Peyer's patch (tissue), 4 donors: ENCODE measurements around the gene EIF2S2. TPM values are rescaled to one million over a fixed set of nuclear protein-coding genes. Genes with fewer than 3 reads are reported as not detected.

Source experiments
- DNase-seq, 3 donors: peaks; one replicate each; pipeline ENCODE4 v3.0.0-alpha.2; 2017 to 2019
- H3K27ac ChIP-seq, 4 donors: fragments of 200-600 bp; sonication (generic); one replicate each; pipeline ENCODE4 v1.5.1; 2016 to 2019
- H3K27me3 ChIP-seq, 2 donors: fragments of 200-600 bp; sonication (generic); one replicate each; pipeline ENCODE4 v1.5.1; 2019
- H3K36me3 ChIP-seq, 3 donors: fragments of 200-600 bp; sonication (generic); one replicate each; pipeline ENCODE4 v1.5.1; 2016 to 2019
- H3K4me1 ChIP-seq, 4 donors: fragments of 200-600 bp; sonication (generic); one replicate each; pipeline ENCODE4 v1.5.1; 2016 to 2019
- H3K4me3 ChIP-seq, 4 donors: fragments of 200-600 bp; sonication (generic); 1 replicate in 3 of 4; 2 replicates in 1 of 4; pipeline ENCODE4 v1.5.1; 2016 to 2019; ENCODE audit warnings: mild to moderate bottlenecking in 1 of 4
- H3K9me3 ChIP-seq, 4 donors: fragments of 200-600 bp; sonication (generic); one replicate each; pipeline ENCODE4 v1.5.1; 2016 to 2019; ENCODE audit warnings: mild to moderate bottlenecking in 1 of 4
- CTCF ChIP-seq, 6 experiments: fragments of 450-650 bp in 4 of 6; fragments of 200-600 bp in 2 of 6; sonication (generic) in 1 of 6; IDR thresholded peaks; one replicate each; pipeline ENCODE4 v1.5.1; 2017 to 2019; ENCODE audit warnings: antibody characterized with exemption in 6 of 6, mild to moderate bottlenecking in 3 of 6, moderate library complexity in 1 of 6
- POLR2A ChIP-seq, 2 donors: fragments of 450-650 bp; IDR thresholded peaks; one replicate each; pipeline ENCODE4 v1.5.1; 2017; ENCODE audit warnings: antibody characterized with exemption in 2 of 2, mild to moderate bottlenecking in 2 of 2, moderate library complexity in 2 of 2
- total RNA-seq, 4 donors: library from RNA; depleted of rRNA; stranded (reverse); fragments of >200 nt; gene quantifications; one replicate each; pipeline ENCODE4 v1.1.0, GENCODE V29; 2016

Gene EIF2S2
- total RNA-seq, 4 donors from 2014 or later = 25.0 to 48.7 (median 30.6) TPM

- TF ChIP-seq POLR2A (IDR thresholded peaks at IDR 0.05) (no peak), CTCF (IDR thresholded peaks at IDR 0.05) (no peak)
- Histone ChIP-seq H3K9me3 (no peaks in the 10 kb centered on the region), H3K36me3 (no peaks in the 10 kb centered on the region), H3K27me3 (no peaks in the 10 kb centered on the region), H3K4me1 (peaks cover 0 to 4% (median 0%) of the 10 kb centered on the region in 4 donors), H3K4me3 (no peak overlapping the region), H3K27ac (no peak overlapping the region)
- DNase-seq = peak in 1 of 3 donors; percentile 23
These were observed 49.2 kb downstream of the EIF2S2 start for GRCh38 chr20:34062570-34063482.

GRCh38 chr20:34061695-34062094, 50.3 kb downstream of the EIF2S2 start:
- no peaks in the 10 kb centered on the region for H3K9me3 ChIP-seq
- no peaks in the 10 kb centered on the region for H3K27me3 ChIP-seq
- no peak overlapping the region for H3K4me3 ChIP-seq
- TF ChIP-seq POLR2A (IDR thresholded peaks at IDR 0.05) = no peak
- H3K4me1 ChIP-seq = peaks cover 0 to 4% (median 0%) of the 10 kb centered on the region in 4 donors
- H3K36me3 ChIP-seq = no peaks in the 10 kb centered on the region
- no peak overlapping the region for H3K27ac ChIP-seq
- no peak for DNase-seq

- Histone ChIP-seq H3K36me3 (no peaks in the 10 kb centered on the region), H3K4me1 (peaks cover 0 to 4% (median 0%) of the 10 kb centered on the region in 4 donors), H3K27me3 (no peaks in the 10 kb centered on the region), H3K4me3 (no peak overlapping the region), H3K9me3 (no peaks in the 10 kb centered on the region), H3K27ac (no peak overlapping the region)
- TF ChIP-seq CTCF (IDR thresholded peaks at IDR 0.05) (no peak), POLR2A (IDR thresholded peaks at IDR 0.05) (no peak)
- no peak for DNase-seq
These were observed 51.1 kb downstream of the EIF2S2 start for GRCh38 chr20:34060970-34061369.

GRCh38 chr20:34058831-34059230, 53.2 kb downstream of the EIF2S2 start:
- H3K36me3 ChIP-seq = no peaks in the 10 kb centered on the region
- no peak overlapping the region for H3K4me3 ChIP-seq
- no peak overlapping the region for H3K27ac ChIP-seq
- H3K27me3 ChIP-seq = no peaks in the 10 kb centered on the region
- H3K9me3 ChIP-seq = no peaks in the 10 kb centered on the region
- H3K4me1 ChIP-seq = peaks cover 0 to 10% (median 0%) of the 10 kb centered on the region in 4 donors
- TF ChIP-seq CTCF (IDR thresholded peaks at IDR 0.05) (no peak), POLR2A (IDR thresholded peaks at IDR 0.05) (no peak)
- DNase-seq = no peak

- TF ChIP-seq CTCF (IDR thresholded peaks at IDR 0.05) = no peak
- no peak for TF ChIP-seq POLR2A (IDR thresholded peaks at IDR 0.05)
- H3K9me3 ChIP-seq = no peaks in the 10 kb centered on the region
- H3K4me3 ChIP-seq = no peak overlapping the region
- H3K36me3 ChIP-seq = no peaks in the 10 kb centered on the region
- peaks cover 0 to 28% (median 2%) of the 10 kb centered on the region in 4 donors for H3K4me1 ChIP-seq
- no peaks in the 10 kb centered on the region for H3K27me3 ChIP-seq
- no peak overlapping the region for H3K27ac ChIP-seq
- DNase-seq = no peak
These were observed 56.8 kb downstream of the EIF2S2 start for GRCh38 chr20:34055290-34055689.

GRCh38 chr20:34052414-34052813, 59.6 kb downstream of the EIF2S2 start:
- Histone ChIP-seq H3K4me3 (no peak overlapping the region), H3K4me1 (peaks cover 0 to 29% (median 2%) of the 10 kb centered on the region in 4 donors), H3K27me3 (no peaks in the 10 kb centered on the region), H3K36me3 (no peaks in the 10 kb centered on the region), H3K9me3 (no peaks in the 10 kb centered on the region), H3K27ac (no peak overlapping the region)
- TF ChIP-seq CTCF (IDR thresholded peaks at IDR 0.05) (no peak), POLR2A (IDR thresholded peaks at IDR 0.05) (no peak)
- DNase-seq = no peak
